GM04503 (cell line): ENCODE measurements around the gene CMC2.
A peak's percentile ranks its signal among the peaks of the same experiment; 100 is the strongest.

Experiments
- DNase-seq: peaks from one replicate; pipeline ENCODE4 v3.0.0-alpha.2; 2012; ENCODE audit warnings: low read depth

CMC2 gene

DNA sequence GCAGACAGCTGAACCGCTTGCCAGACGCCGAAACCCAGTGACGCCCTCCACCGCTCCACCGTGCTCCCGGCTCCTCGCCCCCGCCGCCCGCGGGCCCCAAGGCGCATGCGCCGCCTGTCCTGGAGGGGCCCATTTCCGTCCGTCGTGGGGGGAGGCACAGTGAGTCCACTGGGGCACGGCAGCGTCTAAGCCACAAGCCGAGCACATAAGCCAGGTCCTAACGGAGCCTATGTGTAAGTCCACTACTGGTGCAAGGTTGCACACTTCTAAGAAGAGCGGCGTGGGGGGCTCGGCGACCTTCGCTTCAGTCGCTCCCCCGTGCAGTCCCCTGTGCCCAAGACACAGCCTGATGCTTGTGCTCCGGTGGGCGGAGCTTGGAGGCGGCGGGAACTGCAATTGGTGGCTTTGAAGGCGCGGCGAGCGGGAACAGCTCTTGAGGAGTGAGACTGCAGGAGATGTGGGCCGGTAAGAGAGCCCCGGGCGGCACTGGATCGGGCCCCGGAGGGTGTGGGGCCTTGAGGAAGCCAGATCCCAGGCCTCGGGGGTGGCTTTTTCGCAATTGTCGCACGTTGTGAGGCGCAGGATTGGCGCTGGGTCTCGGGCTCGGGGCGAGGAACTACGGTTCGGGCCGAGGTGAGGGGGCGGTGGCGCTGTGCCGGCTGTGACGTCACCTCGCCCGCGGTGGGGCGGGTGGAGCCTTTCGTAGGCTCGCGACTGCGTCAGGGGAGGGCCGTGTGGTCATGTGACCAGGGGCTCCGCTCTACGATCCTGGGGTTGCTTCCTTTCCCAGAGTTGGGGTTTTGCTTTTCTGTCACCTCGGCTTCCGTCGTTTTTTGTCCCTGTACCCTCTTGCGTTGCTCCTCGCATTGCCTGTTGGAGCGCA lies at the start of gene CMC2, which contains the start of gene CENPN:
CMC2 (minus strand) TSS at position 73 of the 883 bp plus-strand sequence. CDS start 9,491 bp downstream, outside the sequence.
CENPN (plus strand) TSS at position 402 of the 883 bp plus-strand sequence. CDS start 4,726 bp downstream, outside the sequence.
- DNase-seq: peak; percentile 95

DNA sequence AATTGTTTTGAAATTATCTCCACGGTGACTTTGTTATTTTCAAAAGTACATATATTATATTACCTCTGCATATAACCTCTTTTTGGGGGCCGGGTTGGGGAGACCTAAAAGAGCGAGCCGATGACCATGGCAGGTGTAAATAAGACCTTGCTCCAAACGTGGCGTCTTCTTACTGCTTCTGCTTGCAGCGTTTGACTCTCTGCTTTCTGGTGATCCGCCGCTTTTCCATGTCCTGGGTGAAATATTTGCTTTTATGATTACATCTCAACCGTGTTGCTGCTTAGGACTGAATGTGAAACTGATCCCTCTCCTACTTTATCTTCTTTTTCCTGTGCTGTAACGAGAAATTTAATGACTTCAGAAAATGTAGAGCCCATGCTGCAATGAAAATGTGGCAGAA lies 47.1 kb upstream of the CMC2 start:
- no peak for DNase-seq

DNA sequence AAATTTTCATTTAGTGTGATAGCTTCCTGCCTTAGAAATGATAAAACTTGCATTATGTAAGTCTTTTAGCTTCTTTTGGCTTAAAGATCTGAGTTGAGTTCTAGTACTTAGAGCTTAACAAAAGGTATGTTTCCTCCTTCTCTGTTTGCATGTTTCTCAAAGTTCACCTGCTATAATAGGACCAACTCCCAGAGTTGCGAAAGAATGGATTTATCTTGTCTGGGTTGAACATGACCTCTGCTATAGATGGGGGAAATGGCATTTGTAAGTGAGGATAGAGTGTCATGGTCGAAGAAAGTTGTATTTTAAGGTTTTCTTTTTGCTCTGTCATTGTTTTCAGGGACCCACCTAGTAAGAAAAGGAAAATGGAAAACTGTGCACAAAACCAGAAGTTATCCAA lies 36.1 kb upstream of the CMC2 start:
- DNase-seq: no peak

DNA sequence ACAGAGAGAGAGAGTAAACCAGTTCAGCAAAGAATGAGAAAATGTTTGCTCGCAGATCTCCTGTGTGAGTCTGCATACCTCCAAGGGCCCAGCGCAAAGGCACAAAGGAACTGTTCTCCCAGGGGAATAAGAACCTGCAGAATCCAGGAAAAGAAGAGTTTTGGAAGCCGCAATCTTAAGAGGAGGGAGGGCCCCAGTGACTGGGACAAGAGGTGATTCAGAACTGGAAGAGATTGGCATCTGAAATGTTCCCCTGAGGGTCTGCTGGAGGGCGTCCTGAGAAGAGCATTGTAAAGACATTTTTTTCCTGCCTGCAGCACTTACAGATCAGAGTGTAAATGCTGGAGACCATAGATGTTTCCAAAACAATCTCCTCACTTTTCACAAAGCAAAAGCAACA lies 35.0 kb upstream of the CMC2 start:
- DNase-seq: no peak

DNA sequence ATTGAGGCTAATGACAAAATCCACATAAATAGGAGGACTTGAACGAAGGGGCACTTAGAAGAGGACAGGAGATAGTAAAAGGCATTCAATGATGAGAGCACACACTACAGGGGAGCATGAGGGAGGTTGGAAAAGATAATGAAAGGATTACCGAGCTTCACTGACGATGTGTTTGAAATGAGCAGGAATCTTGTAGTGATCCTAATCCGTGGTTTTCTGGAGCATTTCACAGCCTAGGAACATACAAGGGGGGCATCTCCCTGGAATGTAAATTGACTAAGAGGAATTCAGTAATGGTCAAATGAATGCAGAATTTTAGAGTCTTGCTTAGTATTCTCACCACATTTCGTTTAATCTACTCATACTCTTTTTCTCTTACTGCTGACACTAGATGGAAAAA lies 34.2 kb upstream of the CMC2 start:
- no peak for DNase-seq

DNA sequence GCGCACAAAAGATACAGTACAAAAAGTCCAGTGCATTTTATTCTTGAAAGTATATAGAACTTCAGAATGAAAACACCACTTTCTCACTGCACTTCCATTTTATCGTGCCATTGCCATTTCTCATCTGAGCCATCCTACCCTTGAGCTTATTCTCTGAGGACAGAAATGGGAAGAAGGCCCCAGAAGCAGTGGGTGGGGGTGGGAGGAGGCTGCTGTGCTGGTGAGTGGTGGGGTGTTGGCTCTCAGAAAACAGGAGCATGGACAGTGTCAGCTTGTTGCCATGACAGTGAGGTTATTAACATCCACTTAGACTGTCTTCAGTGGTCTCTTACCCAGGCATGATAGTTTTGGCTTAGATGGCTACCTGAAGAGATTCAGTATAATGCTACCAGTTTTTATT lies 33.4 kb upstream of the CMC2 start:
- DNase-seq: no peak

DNA sequence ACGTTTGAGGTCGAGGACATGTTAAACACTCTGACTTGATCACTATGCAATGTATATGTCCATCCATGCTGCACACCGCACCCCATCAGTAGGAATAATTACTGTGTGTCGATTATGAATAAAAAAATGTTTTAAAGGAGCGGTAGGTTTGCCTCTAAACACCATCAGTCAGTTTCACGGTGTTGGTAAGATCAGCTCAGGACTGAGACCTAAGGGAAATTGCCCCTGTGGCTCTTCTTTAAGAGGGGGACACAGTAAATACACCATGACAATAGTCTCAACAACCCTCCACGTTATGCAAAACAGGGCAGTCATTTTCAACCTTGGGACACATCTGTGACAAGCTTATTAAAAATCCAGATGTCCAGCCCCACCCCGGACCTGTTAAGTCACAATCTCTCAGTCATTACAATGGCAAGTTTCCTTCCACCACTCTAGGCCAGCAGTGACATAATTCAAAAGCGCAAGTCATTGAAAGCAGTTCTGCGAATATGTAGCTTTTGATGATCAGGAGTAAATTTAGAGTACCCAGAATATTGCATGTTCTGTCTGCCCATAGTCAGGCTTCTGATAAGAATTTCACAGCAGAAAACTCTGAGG lies 30.2 kb upstream of the CMC2 start:
- DNase-seq: no peak

DNA sequence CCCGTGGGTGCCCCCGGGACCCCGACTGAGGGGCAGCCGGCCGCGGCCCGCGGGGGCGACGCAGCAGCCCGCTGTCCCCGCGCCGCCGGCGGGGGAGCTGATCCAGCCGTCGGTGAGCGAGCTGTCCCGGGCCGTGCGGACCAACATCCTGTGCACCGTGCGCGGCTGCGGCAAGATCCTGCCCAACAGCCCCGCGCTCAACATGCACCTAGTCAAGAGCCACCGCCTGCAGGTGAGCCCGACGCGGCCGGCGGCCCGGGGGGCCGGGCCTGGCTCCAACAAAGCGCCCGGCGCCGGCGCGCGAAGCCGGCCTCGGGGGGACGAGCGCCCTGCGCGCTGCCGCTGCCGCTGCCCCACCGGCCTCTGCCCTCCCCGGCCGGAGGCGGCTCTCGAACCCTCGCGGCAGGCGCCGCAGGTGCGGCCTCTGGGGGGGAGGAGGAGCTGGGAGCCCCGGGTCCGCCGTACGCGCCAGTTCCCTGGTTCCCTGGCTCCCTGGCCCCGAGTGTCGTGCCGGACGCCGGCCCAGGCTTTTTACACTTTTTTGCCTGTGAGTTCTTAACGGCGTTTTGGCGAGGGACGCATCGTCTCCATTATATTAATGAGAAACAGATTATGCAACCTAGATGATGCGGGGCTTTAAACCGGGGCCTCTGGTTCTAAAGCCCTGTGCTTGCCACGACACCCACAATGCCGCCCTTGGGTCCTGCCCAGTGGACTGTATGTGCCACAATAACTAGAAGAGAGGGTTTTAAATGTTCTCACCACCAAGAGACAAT lies 29.5 kb upstream of the CMC2 start:
- DNase-seq: no peak

DNA sequence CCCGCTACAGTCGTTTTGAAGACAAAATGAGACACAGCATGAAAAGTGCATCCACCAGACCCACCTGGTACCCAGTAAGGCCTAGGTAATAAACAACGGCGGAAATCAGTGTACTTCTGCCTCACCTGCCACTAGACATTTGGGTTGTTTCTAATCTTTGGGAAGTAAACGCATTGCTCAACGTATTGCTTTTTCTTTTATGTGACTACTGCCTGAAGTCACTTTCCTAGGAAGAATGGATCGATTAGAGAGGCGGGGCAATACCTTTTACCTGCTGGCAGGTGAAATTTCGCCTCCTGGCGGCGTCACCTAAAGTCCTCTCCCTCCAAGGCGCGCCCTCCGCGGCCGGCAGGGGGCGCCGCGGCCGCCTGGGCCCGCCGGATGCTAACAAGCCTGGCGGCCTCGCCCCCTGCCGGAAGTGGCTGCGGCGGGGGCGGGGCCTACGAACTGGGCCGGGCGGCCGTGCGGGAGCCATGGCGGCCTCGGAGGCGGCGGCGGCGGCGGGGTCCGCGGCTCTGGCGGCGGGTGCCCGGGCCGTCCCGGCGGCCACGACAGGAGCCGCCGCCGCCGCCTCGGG lies 28.8 kb upstream of the CMC2 start, which contains the start of gene ATMIN:
ATMIN (plus strand) TSS at position 445 of the 577 bp plus-strand sequence; CDS start at position 474, 29 bp downstream.
- no peak for DNase-seq

DNA sequence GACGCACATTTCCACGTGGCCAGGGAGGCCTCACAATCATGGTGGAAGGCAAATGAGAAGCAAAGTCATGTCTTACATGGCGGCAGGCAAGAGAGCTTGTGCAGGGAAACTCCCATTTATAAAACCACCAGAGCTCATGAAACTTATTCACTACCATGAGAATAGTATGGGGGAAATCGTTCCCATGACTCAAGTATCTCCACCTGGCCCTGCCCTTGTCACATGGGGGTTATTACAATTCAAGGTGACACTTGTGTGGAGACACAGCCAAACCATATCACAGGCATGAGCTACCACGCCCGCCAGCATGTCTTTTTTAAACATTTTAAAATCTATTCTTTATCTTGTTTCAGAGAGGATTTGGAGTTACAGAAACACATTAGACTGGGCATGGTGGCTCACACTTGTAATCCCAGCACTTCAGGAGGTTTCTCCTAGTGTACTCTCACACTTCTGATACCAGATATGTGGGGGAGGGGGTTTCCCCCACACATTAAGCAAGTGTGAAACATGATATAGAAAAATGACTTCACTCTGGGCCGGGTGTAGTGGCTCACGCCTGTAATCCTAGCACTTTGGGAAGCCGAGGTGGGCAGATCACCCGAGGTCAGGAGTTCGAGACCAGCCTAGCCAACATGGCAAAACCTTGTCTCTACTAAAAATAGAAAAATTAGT lies 23.4 kb upstream of the CMC2 start:
- DNase-seq: no peak

DNA sequence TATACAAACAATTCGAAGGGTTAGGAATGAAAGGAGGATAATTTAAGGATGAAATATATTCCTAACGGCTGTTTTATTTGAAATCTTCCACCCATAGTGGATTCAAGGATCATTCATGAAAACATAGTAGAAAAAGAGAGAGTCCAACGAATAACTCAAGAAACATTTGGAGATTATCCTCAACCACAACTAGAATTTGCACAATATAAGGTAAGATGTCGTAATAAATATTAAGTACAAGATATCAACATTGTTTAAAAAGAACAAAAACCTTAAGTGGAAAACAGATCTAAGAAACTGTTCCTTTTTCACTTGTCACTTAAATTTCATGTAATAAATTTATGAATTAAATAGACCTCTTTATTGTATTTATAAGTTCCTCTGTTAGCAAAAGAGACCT lies 19.7 kb upstream of the CMC2 start:
- DNase-seq: no peak

DNA sequence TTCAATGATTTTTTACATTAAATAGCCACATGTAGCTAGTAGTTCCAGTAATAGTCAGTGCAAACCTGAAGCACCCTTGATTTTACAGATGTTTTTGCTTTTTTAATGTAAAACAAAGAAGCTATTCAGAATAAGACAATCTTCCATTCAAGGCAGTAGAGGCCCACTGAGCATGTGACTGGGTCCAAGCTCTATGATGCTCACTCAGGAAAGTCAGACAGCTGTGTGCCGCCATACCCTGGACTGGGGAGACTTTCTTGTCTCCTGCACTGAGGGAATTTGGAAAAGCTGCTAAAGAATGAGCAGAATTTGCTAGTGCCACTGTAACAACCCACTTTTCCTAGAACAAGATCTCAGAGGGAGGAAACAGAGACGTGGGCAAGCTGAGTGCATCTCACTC lies 11.8 kb upstream of the CMC2 start:
- DNase-seq: no peak

DNA sequence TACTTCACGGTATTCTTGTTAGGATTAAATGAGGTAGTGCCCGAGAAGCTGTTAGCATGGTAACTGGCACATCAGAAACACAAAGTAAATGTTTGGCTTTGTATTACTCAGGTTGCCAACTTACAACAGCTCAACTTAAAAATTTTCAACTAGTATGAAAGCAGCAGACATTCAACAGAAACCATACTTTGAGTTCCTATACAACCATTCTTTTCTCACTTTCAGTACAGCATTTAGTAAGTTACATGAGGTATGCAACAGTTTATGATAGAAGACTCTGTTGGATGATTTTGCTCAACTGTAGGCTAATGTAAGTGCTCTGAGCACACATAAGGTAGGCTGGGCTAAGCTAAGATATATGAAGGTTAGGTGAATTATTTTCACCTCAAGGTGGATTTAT lies 8.0 kb upstream of the CMC2 start:
- no peak for DNase-seq

DNA sequence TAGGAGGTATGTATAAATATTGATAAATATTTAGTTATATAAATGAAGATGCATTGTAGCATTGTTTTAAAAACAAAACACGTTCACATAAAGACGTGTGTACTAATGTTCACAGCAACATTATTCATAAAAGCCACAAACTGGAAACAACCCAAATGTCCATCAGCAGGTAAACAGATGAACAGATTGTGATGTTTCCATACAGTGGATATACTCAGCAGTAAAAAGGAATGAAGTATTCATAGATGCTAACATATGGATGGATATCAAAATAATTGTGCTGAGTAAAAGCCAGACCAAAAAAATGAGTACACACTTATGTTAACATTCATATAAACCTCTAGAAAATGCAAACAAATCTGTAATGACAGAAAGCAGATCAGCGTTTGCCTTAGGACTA lies 6.3 kb upstream of the CMC2 start:
- no peak for DNase-seq

DNA sequence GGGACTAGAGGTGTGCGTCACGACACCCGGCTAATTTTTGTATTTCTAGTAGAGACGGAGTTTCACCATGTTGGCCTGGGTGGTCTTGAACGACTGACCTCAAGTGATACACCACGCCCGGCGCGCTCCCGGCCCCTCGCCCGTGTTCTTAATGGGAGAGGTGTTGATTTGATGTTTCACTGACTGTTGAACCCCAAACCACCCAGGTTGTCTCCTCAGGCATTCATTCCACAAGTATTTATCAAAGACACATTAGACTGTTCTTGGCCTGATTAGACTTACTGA lies 1.8 kb upstream of the CMC2 start:
- DNase-seq: no peak

DNA sequence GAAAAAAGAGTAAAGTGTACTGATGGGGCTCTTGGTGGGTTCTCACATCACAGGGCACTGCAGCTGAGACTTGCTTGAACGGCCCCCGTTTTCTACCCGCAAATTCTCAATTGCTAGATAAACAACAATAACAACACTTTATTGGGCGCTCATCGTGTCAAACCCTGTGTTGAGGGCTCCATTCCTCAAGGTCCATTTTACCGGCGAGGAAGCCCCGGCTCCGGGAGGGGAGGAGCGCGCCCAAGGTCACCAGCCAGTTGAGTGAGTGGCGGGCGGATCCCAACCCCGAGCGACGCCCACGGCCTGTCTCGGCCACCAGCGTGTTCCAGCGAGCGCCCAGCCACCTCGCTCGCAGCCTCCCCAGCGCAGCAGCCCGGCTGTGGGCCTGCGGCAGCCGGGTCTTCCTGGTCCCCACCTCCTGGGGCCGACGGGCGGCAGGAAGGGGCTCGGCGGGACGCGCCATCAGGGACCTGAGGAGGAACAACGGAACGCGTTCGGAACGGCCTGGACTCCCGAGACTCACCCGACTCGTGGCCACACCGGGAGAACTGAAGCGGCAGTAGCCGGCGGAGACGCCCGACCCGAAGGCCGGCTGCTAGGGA lies 373 bp downstream of the CMC2 start:
- DNase-seq: no peak

DNA sequence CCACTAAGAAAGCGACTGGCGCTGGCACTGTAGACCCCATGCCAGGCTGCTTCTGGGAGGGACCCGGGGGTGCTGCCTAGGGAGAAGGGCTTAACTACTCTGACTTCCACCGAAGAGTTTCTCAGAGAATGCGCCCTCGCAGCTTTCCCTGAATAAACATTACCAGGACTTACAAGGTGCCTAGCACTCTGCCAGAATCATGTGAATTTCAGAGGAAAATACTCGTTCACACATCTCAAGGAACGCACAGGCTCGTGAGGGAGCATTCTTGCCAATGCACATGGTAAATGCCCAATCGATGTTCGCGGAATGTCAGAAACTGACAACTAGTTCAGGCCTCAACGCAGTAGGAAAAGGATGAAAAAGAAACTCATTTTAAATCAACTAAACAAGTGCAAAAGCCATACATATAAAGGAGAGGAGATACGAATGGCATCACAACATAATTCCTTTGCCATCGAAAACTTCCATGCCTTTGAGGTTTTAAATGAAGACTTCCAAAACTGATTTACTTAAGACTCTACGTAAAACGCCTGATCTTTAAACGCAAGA lies 999 bp downstream of the CMC2 start:
- no peak for DNase-seq

DNA sequence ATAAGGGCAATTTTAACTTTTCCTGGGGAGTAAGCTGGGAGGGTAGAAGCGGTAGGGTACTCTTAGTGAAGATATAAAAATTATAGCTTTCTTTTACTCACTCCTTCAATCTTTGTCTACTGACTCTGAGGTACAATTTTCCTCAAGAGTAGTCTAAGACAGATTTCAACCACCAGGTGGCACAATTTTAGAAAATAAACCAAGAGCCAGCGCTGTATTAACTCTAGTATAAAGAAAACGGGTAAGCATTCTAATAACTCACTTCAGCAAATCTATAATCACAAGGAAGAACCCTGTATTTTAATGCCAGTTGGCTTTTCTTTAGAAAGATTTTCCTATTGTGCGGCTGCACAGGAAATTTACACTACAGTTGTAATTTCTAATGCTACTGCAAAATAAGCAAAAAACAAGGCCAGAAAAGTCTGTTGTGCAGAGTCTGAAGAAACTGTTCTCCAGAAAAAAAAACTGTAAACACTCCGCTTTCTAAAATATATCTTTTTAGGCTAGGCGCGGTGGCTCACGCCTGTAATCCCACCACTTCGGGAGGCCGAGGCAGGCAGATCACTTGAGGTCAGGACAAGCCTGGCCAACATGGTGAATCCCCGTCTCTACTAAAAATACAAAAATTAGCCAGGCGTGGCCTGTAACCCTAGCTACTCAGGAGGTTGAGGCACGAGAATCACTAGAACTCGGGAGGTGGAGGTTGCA lies 1.9 kb downstream of the CMC2 start:
- no peak for DNase-seq

DNA sequence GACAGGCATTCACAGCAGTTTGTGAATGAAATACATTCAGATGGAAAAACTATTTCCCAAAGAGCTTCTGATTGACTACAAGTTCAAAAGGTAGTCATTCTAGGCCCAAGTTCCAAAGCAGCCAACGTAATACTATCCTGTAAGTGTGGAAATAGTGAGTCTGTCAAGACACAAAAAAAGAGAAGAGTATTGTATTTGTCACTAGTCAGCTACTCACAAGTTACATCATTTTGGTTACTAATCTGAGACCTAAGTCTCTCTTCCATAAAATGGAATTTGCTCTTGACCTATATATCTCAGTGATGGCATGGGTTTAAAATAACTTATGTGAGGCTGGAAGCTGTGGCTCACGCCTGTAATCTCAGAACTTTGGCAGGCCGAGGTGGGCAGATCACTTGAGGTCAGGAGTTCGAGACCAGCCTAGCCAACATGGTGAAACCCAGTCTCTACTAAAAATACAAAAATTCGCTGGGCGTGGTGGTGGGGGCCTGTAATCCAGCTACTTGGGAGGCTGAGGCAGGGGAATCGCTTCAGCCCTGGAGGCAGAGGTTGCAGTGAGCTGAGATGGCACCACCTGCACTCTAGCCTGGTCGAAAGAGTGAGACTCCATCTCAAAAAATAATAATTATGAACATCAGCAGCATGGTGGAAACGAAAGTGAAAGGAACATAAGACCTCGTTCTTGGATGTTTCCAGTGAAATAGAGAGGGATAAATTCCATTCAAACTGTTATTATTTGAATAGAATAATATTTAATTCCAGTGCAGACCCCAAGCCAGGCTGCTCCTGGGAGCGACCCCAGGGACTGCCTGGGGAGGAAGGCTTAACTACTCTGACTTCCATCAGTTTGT lies 2.9 kb downstream of the CMC2 start:
- no peak for DNase-seq

DNA sequence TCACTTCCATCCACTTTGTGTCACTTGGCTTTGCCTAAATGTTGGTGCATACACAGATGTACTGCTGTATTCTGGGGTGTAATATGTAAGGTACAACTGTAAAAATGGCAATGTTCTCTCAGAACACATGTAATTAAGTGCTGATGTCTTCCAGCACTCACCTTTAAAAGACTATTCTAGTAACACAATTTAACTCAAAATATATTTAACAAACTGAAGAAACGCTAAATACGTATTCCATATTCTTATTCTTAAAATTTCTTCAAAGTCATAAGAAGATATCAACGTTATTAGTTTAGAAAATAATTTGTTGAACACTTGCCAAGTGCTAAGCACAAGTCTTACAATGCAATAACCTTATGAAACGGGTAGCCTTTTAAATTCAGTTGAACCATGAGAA lies 3.6 kb downstream of the CMC2 start:
- DNase-seq: no peak
